ENCODE measurements around the gene OTUD1. TPM values are rescaled to one million over a fixed set of nuclear protein-coding genes. Genes with fewer than 3 reads are reported as not detected.

OTUD1 gene
- total RNA-seq, 2 experiments from 2014 or later: 94.5 to 94.8 TPM

DNA sequence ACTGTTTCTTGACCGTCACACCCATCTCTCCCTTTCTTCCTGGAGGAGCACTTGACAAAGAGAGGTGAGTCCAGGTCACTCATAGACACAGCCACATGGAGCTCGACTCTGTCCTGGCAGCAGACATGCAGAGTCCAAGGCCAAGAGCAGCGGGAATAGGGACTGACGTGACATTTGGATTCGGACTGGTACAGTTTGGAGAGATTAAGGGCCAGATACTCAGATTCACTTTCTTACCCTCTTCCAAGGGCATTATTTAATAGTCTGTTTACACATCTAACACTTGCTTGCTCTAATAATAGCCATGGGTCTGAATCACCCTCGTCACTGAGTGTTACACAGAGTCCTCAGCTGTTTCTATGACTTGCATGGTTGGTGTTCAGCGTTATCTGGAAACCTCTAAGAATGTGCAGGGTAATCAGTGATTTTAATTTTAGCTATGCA is 39.2 kb upstream of the OTUD1 start:
- Histone ChIP-seq H3K9me3 (ENCODE audit: control insufficient read depth in 1 of 2, insufficient read depth in 1 of 2, low read length in 2 of 2) (no peaks in the 10 kb centered on the region), H3K27ac (ENCODE audit: low read depth in 1 of 2, low read length in 2 of 2) (no peak overlapping the region), H3K4me1 (ENCODE audit: insufficient read depth, low read length) (no peaks in the 10 kb centered on the region), H3K4me3 (ENCODE audit: low read length) (no peak overlapping the region), H3K27me3 (ENCODE audit: control insufficient read depth in 1 of 2, insufficient read depth in 2 of 2, low read length in 2 of 2) (no peaks in the 10 kb centered on the region), H3K36me3 (ENCODE audit: insufficient read depth, low read length) (no peaks in the 10 kb centered on the region)
- Mint-ChIP-seq H3K27me3 (no peaks in the 10 kb centered on the region), H3K9me3 (no peaks in the 10 kb centered on the region), H3K27ac (no peak overlapping the region), H3K4me1 (ENCODE audit: low read depth) (no peaks in the 10 kb centered on the region), H3K36me3 (ENCODE audit: low read depth) (no peaks in the 10 kb centered on the region), H3K4me3 (no peak overlapping the region)
- TF ChIP-seq, protein P1, sequence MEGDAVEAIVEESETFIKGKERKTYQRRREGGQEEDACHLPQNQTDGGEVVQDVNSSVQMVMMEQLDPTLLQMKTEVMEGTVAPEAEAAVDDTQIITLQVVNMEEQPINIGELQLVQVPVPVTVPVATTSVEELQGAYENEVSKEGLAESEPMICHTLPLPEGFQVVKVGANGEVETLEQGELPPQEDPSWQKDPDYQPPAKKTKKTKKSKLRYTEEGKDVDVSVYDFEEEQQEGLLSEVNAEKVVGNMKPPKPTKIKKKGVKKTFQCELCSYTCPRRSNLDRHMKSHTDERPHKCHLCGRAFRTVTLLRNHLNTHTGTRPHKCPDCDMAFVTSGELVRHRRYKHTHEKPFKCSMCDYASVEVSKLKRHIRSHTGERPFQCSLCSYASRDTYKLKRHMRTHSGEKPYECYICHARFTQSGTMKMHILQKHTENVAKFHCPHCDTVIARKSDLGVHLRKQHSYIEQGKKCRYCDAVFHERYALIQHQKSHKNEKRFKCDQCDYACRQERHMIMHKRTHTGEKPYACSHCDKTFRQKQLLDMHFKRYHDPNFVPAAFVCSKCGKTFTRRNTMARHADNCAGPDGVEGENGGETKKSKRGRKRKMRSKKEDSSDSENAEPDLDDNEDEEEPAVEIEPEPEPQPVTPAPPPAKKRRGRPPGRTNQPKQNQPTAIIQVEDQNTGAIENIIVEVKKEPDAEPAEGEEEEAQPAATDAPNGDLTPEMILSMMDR (IDR thresholded peaks at IDR 0.05): no peak
- POLR2A ChIA-PET: no interaction called here
- DNase-seq (no peak), ATAC-seq (ENCODE audit: poor library complexity) (no peak)
- CTCF ChIA-PET: no interaction called here
- intact Hi-C loops (cut with DNase I, micrococcal nuclease): no loop called here

DNA sequence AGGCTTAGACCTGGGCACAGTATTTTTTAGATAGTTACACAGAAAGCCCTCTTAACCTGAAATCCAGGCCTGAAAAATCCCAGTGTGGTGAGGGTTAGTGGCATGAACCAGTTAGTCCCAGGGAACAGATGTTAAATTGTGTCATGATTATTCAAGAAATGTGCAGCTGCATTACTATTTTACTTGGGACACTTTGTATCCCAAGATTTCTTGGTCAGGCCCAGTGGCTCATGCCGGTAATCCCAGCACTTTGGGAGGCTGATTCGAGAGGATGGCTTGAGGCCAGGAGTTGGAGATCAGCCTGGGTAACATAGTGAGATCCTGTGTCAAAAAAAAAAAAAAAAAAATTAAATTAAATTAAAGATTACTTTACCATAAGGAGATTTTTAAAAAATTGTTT is 36.0 kb upstream of the OTUD1 start:
- no peak for ATAC-seq (ENCODE audit: poor library complexity)
- CTCF ChIA-PET: interaction anchor here (0.7 kb wide), 1 partner anchor 1532 kb away, joined by 3 read pairs; no protein-coding TSS in a partner anchor

DNA sequence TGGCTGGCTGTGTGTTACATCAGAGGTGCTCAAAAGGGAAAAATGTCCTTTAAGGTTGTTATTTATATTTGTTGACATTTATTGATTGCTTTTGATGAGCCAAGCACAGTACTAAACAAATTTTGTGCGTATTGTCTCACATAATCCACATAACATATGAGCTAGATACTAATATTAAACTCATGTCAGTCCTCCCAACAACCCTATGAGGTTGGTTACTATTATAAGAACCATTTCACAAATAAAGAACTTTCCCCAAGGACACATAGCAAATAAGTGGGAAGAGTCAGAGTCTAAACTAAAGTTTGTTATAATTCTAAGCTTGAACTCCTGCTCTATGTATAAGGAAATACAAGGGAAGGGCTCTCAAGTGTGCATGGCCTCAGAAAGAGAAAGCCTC is 35.6 kb upstream of the OTUD1 start:
- no peak for ATAC-seq (ENCODE audit: poor library complexity)
- H3K27ac Mint-ChIP-seq: no peak overlapping the region

More for the DNA sequence above, 36.0 kb upstream of the OTUD1 start:
- no peaks in the 10 kb centered on the region for H3K4me1 ChIP-seq (ENCODE audit: insufficient read depth, low read length)
- no peaks in the 10 kb centered on the region for H3K36me3 ChIP-seq (ENCODE audit: insufficient read depth, low read length)
- DNase-seq: no peak
- H3K36me3 Mint-ChIP-seq (ENCODE audit: low read depth): no peaks in the 10 kb centered on the region
- H3K4me3 ChIP-seq (ENCODE audit: low read length): no peak overlapping the region
- no peak overlapping the region for H3K27ac ChIP-seq (ENCODE audit: low read depth in 1 of 2, low read length in 2 of 2)
- H3K27me3 ChIP-seq (ENCODE audit: control insufficient read depth in 1 of 2, insufficient read depth in 2 of 2, low read length in 2 of 2): no peaks in the 10 kb centered on the region
- no peaks in the 10 kb centered on the region for H3K27me3 Mint-ChIP-seq
- TF ChIP-seq, protein P1 (IDR thresholded peaks at IDR 0.05): no peak
- H3K9me3 Mint-ChIP-seq: no peaks in the 10 kb centered on the region
- no peaks in the 10 kb centered on the region for H3K4me1 Mint-ChIP-seq (ENCODE audit: low read depth)
- POLR2A ChIA-PET: no interaction called here
- intact Hi-C loops (cut with DNase I, micrococcal nuclease): no loop called here
- H3K9me3 ChIP-seq (ENCODE audit: control insufficient read depth in 1 of 2, insufficient read depth in 1 of 2, low read length in 2 of 2): no peaks in the 10 kb centered on the region
- no peak overlapping the region for H3K4me3 Mint-ChIP-seq
- H3K27ac Mint-ChIP-seq: no peak overlapping the region

More for the DNA sequence above, 35.6 kb upstream of the OTUD1 start:
- H3K9me3 Mint-ChIP-seq: no peaks in the 10 kb centered on the region
- H3K27me3 ChIP-seq (ENCODE audit: control insufficient read depth in 1 of 2, insufficient read depth in 2 of 2, low read length in 2 of 2): no peaks in the 10 kb centered on the region
- no peak overlapping the region for H3K4me3 Mint-ChIP-seq
- intact Hi-C loops (cut with DNase I, micrococcal nuclease): no loop called here
- H3K4me3 ChIP-seq (ENCODE audit: low read length): no peak overlapping the region
- no peaks in the 10 kb centered on the region for H3K36me3 Mint-ChIP-seq (ENCODE audit: low read depth)
- no peak for DNase-seq
- no peaks in the 10 kb centered on the region for H3K4me1 Mint-ChIP-seq (ENCODE audit: low read depth)
- H3K36me3 ChIP-seq (ENCODE audit: insufficient read depth, low read length): no peaks in the 10 kb centered on the region
- TF ChIP-seq, protein P1 (IDR thresholded peaks at IDR 0.05): no peak
- H3K27ac ChIP-seq (ENCODE audit: low read depth in 1 of 2, low read length in 2 of 2): no peak overlapping the region
- no peaks in the 10 kb centered on the region for H3K9me3 ChIP-seq (ENCODE audit: control insufficient read depth in 1 of 2, insufficient read depth in 1 of 2, low read length in 2 of 2)
- no peaks in the 10 kb centered on the region for H3K4me1 ChIP-seq (ENCODE audit: insufficient read depth, low read length)
- ChIA-PET CTCF (interaction anchor here (0.7 kb wide), 1 partner anchor 1532 kb away, joined by 3 read pairs; no protein-coding TSS in a partner anchor), POLR2A (interaction anchor here (1.1 kb wide), 1 partner anchor 37 kb away, joined by 4 read pairs; no protein-coding TSS in a partner anchor)
- H3K27me3 Mint-ChIP-seq: no peaks in the 10 kb centered on the region

All from CD4-positive, alpha-beta T cell (primary cell).